Activated gamma-delta T cell treated with Interleukin-2 at 50 U/mL for 16 hours (primary cell): ENCODE results near the gene VWC2.

Experiments used
- DNase-seq: peaks from one replicate; pipeline ENCODE4 v3.0.0-alpha.2; 2020

Gene VWC2

DNA sequence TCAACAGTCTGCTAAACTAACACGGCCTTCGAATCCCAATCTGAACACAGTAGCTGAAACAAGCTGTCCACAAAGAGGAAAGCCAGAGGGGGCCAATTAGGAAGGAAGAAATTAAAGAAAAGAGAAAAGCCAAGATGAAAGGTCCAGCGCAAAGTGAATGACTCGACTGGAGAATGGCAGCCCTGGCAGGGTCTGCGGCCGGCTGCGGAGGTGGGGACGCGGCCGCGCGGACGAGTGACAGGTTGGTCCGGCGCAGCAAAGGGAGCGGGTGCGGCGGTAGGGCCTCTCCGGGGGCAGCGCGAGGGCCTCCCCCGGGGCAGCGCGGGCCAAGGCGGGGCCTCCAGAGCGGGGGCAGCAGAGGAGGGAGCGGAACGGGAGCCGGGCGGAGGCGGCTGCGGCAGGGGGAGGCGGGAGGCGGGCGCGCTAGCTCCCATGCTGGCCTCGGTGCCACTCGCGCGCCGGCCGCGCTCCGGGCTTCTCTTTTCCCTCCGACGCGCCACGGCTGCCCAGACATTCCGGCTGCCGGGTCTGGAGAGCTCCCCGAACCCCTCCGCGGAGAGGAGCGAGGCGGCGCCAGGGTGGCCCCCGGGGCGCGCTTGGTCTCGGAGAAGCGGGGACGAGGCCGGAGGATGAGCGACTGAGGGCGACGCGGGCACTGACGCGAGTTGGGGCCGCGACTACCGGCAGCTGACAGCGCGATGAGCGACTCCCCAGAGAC lies at the start of gene VWC2:
VWC2 (plus strand) TSS at position 421 of the 718 bp plus-strand sequence. CDS start 1,798 bp downstream, outside the sequence.
- no peak for DNase-seq

DNA sequence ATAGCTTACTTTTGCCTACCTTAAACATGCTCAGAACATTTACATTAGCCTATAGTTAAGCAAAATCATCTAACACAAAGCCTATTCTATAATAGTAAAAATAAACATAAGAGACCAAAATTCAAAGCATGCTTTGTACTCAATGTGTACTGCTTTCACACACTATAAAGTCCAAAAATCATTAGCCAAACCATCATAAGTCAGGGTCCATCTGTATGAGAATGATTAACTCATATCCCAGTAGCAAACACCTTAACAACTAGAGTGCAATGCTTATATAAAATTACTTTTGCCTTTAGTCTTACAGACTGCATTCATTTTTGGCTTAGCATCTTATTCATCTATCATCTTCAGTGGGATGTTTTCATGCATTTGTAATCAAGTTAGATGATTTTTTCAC lies 49.4 kb upstream of the VWC2 start:
- no peak for DNase-seq

DNA sequence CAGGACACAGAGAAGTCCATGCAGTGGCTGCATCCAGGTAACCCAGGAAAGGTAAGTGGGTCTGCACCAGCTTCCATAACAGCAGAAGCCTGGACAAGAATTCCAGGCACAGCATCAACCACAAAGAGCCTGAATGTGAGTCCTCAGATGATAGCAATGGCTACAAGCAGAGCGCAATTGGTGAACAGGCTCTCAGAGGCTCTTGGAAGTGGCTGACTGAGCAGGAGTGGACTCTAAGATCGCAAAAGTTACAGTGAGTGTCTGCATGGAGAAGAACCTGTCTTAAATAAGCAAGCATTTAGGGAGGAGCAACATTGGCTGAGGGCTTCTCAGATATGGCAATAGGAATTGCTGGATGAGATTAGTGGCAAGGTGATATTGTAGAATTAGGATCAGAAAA lies 41.6 kb upstream of the VWC2 start:
- no peak for DNase-seq

DNA sequence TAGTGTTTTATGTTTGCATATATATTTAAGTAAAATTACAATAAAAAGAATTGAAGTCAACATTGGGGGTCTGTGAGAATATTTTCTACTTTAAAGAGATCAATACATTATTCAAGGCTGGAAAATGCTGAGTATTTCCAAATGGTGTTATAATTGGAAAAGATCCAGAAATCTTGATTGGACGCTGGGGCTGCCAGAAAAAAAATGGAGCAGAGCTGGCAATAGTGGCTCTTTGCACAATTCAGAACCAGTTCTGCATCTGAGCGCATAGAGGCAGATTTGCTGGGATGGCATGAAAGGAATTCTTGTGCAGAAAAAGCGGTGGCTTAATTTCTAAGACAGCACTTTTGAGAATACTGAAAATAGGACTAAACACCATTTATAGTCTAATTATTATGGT lies 10.8 kb upstream of the VWC2 start:
- no peak for DNase-seq

DNA sequence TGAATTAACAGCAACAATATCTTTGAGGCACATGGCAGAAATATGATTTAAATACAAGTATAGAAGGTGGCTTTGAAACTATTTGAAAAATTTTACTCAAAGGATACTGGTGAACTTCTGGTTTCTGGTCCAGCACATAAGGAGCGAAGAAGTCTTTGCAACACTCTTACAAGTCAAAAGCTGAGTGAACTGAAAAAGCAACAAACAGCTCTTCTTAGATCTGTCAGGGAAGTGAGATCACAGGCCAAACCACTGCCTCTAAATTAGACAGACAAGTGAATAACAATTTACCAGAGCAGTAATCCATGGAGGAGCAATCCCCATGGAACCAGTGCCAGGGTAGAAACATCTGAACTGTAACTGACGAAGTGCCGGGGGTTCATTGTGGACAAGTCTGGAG lies 9.6 kb upstream of the VWC2 start:
- no peak for DNase-seq

DNA sequence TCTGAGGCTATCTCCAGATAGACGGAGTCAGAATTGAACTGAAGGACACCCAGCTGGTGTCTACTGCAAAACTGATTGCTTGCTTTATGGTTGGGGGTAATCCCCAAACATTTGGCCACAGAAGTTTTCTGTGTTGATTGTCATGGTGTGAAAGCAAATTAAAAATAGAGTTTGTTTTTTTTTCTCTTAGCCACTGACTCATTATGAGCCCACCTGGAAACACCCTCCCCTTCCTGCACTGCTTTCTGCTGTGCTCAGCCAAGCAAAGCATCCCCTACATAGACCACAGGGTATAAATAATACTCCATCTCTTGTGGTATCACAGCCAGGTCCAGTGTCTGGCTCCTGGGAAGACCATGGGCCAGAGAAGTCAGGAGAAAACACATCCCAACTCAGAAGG lies 6.5 kb upstream of the VWC2 start:
- no peak for DNase-seq

DNA sequence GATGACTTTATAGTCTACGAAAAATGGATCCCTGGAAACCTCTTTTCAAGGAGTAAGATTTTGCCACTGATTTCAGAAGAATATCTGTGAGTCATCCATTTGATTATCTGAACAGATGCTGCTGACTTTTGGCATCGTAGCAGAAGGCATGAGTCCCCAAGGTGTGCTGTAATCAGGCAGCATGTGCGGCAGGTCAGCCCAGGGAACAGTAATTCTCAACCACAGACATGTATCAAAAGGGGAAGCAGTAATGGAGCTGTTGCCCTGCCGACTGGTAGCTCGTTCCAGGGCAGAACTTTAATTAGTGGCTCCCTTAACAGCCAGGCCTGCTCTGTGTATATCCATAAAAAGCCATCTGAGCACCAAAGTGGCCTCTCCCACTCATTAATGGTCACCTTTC lies 5.7 kb upstream of the VWC2 start:
- no peak for DNase-seq

DNA sequence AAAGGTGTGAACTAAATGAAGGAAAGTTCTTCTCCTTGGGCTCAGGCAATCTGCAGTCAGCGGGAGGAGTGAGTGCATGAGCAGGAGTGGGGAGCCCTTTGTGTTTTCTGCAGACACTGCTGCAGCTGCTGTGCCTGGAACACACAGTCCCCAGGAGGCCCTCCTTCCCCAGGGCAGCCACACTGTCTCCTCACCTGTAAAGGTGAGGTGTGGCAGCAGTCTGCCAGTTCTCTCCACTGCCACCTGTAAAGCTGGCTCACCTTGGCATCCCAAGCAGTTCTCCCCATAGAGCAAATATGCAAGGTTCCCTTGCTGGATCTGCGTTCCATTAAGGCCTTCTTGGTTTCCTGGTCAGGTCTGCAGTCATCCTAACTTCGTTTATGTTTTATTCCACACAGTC lies 5.2 kb upstream of the VWC2 start:
- no peak for DNase-seq

DNA sequence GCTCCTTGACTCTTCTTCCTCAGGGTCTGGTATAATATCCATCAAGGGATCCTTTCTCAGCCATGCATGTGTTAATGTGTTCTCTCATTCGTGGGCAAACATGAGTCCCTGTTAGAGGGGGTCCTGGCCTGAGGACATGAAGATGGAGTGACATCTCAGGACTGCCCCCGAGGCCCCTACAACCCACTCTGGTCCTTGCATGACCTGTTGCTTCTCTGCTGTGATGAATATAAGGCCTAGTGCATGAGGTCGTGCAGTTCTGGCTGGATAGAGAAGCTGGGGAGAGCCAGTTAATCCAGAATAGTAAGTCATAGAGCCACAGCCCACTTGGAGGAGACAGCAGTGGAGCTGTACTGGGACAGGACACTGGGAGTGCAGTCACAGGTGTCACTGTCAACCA lies 4.6 kb upstream of the VWC2 start:
- DNase-seq, result no peak

DNA sequence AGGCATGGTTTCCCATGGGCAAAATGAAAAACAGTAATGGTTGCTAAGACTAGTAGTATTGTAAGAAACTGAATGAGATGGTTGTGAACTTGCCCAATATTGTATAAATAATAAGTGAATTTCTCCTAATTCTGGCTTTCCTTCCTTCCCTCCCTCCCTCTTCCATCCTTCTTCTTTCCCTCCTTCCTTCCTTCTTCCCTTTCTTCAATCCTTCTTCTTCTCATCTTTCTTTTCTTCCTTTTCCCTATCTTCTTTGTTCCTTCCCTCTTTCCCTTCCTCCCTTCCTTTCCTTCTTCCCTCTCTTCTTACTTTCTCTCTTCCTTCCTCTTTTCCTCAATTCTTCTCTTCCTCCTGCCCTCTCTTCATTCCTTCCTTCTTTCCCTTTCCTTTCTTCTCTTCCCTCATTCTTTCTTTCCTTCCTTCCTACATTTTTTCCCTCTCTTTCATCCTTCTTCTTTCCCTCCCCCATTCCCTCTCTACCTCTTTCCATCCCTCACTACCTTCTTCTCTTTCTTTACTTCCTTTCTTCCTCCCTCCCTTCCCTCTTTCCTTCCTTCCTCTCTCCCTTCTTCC lies 4.1 kb upstream of the VWC2 start:
- no peak for DNase-seq

DNA sequence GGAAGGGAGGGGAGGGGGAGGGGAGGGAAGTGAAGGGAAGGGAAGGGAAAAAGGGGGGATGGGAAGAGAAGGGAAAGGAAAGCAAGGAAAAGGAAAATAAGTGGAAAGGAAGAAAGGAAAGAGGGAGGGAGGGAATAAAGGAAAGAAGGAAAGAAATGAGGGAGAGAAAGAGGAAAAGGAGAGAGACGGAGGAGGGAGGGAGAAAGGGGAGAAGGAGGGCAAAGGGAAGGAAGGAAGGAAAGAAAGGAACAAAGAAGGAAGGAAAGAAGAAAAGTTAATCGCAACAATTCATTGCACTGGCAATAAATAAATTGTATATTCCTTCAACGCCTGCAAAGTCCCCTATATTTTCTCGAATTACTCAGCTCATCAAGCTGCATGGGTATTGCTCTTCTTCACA lies 2.6 kb upstream of the VWC2 start:
- DNase-seq, result no peak

DNA sequence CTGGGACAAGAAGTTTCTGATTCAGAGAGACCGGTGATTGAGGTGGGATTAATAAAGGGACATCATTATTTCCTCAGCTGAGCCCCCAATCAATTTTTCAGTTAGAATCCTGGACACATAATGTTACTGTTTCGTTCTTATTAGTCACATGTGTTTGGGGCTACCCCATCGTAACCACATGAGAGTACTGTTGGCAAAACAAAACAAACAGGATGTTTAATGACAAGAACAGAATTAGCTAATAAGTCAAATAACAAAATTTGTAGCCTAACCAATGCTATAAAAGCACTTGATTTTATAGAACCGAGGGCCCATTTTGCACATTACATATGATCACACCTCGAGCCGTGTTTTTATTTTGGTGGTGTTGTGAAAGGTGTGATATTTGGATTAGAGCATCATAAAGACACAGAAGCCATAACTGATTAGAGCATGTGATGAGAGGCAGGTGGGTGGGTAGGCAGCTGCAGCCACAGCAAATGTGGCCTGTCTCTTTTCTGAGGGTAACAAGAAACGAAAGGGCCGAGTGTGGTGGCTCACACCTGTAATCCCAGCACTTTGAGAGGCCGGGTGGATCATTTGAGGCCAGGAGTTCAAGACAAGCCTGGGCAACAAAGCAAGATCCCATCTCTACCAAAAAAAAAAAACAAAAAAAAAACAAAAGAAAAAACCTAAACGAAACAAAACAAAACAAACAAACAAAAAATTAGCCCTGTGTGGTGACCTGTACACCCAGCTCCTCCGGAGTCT lies 1.8 kb upstream of the VWC2 start:
- no peak for DNase-seq

DNA sequence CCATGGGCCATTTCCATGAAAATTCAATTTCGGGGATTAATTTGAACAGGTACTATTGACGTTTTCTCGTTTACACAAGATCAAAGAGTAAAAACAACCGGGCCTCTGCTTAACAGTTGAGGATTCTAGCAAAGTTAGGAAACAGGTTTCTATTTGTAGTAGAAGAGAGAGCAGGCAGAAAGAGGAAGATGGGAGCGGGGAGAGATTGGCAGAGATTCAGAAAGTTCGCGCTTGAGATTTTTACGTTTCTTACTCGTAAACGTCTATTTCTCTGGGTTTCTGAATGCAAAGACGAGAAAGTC lies 571 bp upstream of the VWC2 start:
- DNase-seq, result no peak

DNA sequence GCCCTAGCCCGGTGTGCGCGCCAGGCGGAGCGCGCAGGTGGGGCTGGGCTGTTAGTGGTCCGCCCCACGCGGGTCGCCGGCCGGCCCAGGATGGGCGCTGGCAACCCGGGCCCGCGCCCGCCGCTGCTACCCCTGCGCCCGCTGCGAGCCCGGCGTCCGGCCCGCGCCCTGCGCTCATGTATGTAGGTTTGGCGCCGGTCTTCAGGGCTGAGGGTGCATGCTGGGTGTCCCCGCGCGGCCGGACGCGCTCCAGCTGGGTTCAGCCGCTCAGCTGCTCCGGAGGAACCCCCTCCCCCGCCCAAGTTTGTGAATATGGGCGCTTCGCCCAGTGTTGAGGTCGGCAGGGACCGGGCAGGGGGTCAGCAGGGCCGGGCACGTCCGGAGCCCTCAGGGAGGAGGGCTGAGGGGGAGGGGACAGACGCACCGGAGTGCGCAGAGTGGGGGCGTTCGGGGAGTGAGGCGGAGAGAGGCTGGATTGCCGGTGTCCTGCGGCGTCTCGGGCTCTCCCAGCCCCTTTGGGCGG lies 559 bp downstream of the VWC2 start:
- DNase-seq, result no peak

DNA sequence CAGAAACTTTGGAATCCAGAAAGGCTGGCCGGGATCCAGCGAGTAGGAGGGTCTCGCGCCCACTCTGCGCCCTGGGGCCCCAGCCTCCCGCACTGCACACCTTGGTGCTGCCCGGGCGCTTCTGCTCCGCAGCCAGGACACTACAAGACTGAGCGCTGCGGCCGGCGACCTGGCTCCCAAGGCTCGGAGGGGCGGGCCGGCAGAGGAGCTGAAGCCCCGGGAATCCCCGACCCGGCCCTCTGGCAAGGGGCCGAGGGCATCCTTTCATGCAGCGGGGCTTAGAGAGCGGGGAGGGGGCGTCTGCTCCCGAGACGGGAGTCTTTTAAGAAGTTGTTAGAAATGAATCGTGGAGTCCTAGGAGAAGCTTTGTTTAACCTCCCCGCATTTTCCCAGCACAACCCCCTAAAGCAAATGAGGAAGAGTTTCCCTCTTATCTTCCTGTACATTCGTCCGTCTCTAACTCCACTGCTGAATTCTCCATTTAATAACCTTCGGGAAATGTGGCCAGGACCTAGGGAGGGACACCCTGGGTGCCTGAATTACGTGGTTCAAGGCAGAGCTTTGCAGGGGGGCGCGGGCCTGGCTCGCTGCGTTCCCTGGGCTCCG lies 1.1 kb downstream of the VWC2 start:
- DNase-seq, result no peak

DNA sequence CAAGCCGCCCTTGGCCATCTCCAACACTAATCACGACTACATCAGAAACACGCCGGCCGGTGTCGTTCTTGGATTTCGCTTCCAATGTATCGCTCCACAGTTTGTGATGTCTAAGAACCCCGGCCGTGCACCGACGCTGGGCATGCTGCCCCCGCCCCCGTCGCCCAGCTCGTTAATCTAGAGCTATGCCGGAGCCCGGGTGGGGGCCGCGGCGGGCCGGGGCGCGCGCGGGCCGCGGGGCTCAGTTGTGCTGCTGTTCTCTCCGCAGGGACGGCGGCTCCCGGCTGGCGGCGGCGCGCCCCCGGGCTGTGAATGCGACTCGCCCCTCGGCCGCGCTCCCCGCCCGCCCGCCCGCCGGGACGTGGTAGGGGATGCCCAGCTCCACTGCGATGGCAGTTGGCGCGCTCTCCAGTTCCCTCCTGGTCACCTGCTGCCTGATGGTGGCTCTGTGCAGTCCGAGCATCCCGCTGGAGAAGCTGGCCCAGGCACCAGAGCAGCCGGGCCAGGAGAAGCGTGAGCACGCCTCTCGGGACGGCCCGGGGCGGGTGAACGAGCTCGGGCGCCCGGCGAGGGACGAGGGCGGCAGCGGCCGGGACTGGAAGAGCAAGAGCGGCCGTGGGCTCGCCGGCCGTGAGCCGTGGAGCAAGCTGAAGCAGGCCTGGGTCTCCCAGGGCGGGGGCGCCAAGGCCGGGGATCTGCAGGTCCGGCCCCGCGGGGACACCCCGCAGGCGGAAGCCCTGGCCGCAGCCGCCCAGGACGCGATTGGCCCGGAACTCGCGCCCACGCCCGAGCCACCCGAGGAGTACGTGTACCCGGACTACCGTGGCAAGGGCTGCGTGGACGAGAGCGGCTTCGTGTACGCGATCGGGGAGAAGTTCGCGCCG lies 1.9 kb downstream of the VWC2 start:
- DNase-seq, result no peak

DNA sequence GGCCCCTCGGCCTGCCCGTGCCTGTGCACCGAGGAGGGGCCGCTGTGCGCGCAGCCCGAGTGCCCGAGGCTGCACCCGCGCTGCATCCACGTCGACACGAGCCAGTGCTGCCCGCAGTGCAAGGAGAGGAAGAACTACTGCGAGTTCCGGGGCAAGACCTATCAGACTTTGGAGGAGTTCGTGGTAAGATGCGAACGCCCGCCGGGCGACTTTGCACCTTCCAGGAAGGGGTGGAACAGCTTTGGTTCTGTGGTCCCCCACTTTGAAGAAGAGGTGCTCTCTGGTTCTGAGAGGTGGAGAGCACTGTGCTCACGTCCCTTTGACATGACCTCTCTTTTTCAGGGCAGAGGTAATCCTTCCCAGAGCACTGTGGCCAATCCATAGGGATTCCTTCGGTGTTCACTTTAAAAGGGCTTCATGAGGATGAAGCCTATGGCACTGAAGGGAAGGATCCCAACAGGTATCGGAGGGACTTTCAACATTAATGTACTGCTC lies 2.6 kb downstream of the VWC2 start:
- DNase-seq, result no peak

DNA sequence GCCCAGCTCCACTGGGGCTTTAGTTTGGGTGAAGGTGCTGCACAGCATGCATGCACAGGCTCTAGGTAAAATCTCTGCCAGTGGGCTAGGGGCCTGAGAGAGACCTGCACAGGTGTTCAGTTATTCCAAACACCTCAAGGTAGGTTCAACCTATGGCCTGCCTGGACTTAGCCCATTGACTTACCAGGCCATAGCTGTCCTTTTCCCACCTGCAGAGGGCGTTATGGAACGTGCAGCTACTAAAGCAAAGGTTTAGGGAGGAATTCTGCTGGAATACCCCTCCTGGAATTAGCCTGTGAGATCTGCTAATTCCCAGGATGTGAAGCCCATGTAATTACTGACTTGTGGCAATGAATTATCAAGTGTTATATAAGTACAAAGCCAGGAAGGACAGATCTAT lies 3.6 kb downstream of the VWC2 start:
- no peak for DNase-seq

DNA sequence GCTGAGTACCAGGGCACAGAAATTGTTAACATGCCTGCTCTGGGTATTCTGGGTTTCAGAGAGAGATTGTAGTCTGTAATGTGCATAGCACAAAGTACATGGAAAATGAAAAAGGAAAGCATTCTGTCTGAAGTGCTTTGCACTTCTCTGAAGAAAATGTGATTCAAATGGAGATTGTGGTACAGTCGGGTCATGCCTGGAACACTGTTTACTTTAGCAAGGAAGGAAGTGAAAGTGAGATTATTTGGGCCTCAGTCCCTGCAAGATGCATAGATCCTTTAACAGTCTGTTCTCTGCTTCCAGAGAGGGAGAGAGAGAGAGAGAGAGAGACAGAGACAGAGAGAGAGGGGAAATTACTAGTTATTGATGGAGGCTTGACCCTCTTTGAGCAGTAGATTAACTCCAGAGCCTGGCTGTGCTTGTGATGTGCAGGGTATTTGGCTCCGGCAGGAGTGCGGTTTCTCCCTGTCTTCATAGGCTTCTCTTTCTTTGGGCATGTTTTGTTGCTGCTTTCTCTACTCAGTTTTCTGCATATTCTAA lies 5.4 kb downstream of the VWC2 start:
- no peak for DNase-seq

DNA sequence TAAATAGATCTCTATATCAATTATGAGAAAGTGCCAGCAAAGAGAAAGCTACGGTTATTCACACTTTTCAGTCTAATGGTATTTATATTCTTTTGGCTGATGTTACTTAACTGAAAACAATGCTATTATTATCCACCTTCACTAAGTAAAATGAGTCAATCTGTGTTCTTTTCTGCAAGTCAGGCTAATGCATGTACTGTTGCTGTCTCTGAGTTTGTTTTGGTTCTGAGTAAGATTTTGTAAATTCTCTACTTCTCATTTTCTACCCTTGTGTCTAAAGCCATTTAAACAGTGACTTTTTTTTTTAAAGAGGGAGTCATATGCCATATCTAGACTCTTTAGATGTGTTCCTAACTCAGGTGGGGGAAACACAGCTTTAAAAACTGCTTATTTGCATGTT lies 7.5 kb downstream of the VWC2 start:
- no peak for DNase-seq

DNA sequence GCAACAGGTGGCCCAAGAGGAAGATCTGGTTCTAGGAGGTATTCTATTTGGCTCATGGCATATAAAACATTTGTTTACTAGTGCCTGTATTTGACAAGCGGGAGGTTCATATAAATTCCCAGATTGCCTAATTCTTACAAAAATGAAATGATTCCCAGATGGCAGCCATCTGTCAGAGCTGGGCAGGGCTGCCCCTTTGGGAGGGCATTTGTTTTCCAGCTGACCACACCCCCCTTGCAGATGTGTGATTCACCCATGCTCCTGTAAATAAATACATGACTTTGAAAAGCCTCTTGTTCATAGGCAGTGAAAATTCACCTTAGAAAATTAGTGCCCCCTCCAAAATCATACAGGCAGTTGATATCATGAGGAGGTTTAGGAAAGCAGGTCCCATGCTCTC lies 8.6 kb downstream of the VWC2 start:
- DNase-seq, result no peak

DNA sequence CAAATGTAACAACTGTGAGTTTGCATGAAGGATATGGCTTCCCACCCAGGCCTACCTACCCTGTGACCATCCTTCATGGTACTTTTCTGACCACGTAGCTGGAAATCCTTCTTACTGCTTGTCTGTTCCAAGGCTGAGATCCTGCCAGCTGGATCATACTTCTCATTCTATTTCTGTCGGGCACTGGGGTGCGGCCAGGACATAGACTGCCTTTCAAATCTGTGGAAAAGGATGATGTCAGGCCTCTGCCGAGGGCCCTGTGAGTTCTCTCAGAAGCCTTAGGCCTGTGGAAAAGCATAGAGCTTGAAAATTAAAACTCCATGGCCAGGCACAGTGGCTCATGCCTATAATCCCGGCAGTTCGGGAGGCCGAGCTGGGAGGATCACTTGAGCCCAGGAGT lies 10.0 kb downstream of the VWC2 start:
- no peak for DNase-seq
